H9 (cell line): ENCODE data around the gene MMS19. TPM values are rescaled to one million over a fixed set of nuclear protein-coding genes. Genes with fewer than 3 reads are reported as not detected.

Experiments
- DNase-seq: peaks from one replicate; pipeline ENCODE4 v3.0.0-alpha.2; 2017
- H2AFZ ChIP-seq: one replicate; pipeline ENCODE4 v1.6.1; 2013; ENCODE audit warnings: mild to moderate bottlenecking, low read length, control low read depth, moderate library complexity
- H2AK5ac ChIP-seq: 2 replicates; pipeline ENCODE4 v1.6.1; 2013; ENCODE audit warnings: low read length, control low read depth, mixed read lengths; ENCODE audit not compliant: insufficient read length
- H2BK120ac ChIP-seq: one replicate; pipeline ENCODE4 v1.6.1; 2013; ENCODE audit warnings: low read depth, mild to moderate bottlenecking, low read length, control low read depth, inconsistent platforms; ENCODE audit not compliant: poor library complexity, severe bottlenecking
- H2BK12ac ChIP-seq: 2 replicates; pipeline ENCODE4 v1.6.1; 2013; ENCODE audit warnings: low read length, control low read depth, mixed read lengths, low read depth; ENCODE audit not compliant: insufficient read length
- H2BK15ac ChIP-seq: 2 replicates; pipeline ENCODE4 v1.6.1; 2013; ENCODE audit warnings: low read depth, low read length, control low read depth
- H2BK20ac ChIP-seq: one replicate; pipeline ENCODE4 v1.6.1; 2013; ENCODE audit warnings: low read depth, mild to moderate bottlenecking, low read length, control low read depth, inconsistent platforms; ENCODE audit not compliant: poor library complexity, severe bottlenecking
- H2BK5ac ChIP-seq: 2 replicates; pipeline ENCODE4 v1.6.1; 2013; ENCODE audit warnings: low read length, control low read depth, mixed read lengths; ENCODE audit not compliant: insufficient read length
- H3K14ac ChIP-seq: 2 replicates; pipeline ENCODE4 v1.6.1; 2013; ENCODE audit warnings: low read length, control low read depth; ENCODE audit not compliant: insufficient read depth
- H3K18ac ChIP-seq: 2 replicates; pipeline ENCODE4 v1.6.1; 2013; ENCODE audit warnings: low read depth, mild to moderate bottlenecking, mixed read lengths, low read length, control low read depth; ENCODE audit not compliant: insufficient read length
- H3K23ac ChIP-seq: 2 replicates; pipeline ENCODE4 v1.6.1; 2013; ENCODE audit warnings: low read length, control low read depth, mixed read lengths, low read depth; ENCODE audit not compliant: insufficient read length
- H3K23me2 ChIP-seq: 2 replicates; pipeline ENCODE4 v1.6.1; 2013; ENCODE audit warnings: low read depth, mild to moderate bottlenecking, mixed read lengths, low read length, control low read depth; ENCODE audit not compliant: insufficient read length, poor library complexity, severe bottlenecking
- H3K27ac ChIP-seq: 2 replicates; pipeline ENCODE4 v1.5.1; 2013; ENCODE audit warnings: low read length, control low read depth, mixed read lengths, low read depth; ENCODE audit not compliant: insufficient read length
- H3K27me3 ChIP-seq: 2 replicates; pipeline ENCODE4 v1.6.1; 2013; ENCODE audit warnings: low read length, control low read depth, inconsistent platforms; ENCODE audit not compliant: insufficient read depth
- H3K4ac ChIP-seq: 2 replicates; pipeline ENCODE4 v1.6.1; 2013; ENCODE audit warnings: low read depth, mild to moderate bottlenecking, control low read depth, inconsistent platforms, low read length, moderate library complexity
- H3K4me1 ChIP-seq: 2 replicates; pipeline ENCODE4 v1.6.1; 2013; ENCODE audit warnings: low read length, control low read depth, inconsistent platforms; ENCODE audit not compliant: insufficient read depth
- H3K4me2 ChIP-seq: 2 replicates; pipeline ENCODE4 v1.6.1; 2013; ENCODE audit warnings: low read length, control low read depth, mixed read lengths; ENCODE audit not compliant: insufficient read length, insufficient read depth
- H3K56ac ChIP-seq: 2 replicates; pipeline ENCODE4 v1.6.1; 2013; ENCODE audit warnings: low read depth, mild to moderate bottlenecking, mixed read lengths, low read length, control low read depth; ENCODE audit not compliant: insufficient read length
- H3K79me1 ChIP-seq: 2 replicates; pipeline ENCODE4 v1.6.1; 2013; ENCODE audit warnings: low read depth, mild to moderate bottlenecking, moderate library complexity, low read length, control low read depth, inconsistent platforms; ENCODE audit not compliant: insufficient read depth, poor library complexity, severe bottlenecking
- H3K79me2 ChIP-seq: 2 replicates; pipeline ENCODE4 v1.6.1; 2013; ENCODE audit warnings: low read length, control low read depth, inconsistent platforms; ENCODE audit not compliant: insufficient read depth
- H3K9ac ChIP-seq: 2 replicates; pipeline ENCODE4 v1.6.1; 2013; ENCODE audit warnings: low read length, control low read depth, mixed read lengths; ENCODE audit not compliant: insufficient read length; ENCODE audit errors: extremely low read depth
- H3K9me3 ChIP-seq: one replicate; pipeline ENCODE4 v1.6.1; 2013; ENCODE audit warnings: low read depth, low read length, inconsistent platforms; ENCODE audit not compliant: control insufficient read depth
- H3T11ph ChIP-seq: one replicate; pipeline ENCODE4 v1.6.1; 2013; ENCODE audit warnings: mild to moderate bottlenecking, low read length, control low read depth, inconsistent platforms
- H4K20me1 ChIP-seq: one replicate; pipeline ENCODE4 v1.6.1; 2013; ENCODE audit not compliant: control insufficient read depth, insufficient read length, insufficient read depth
- H4K5ac ChIP-seq: 2 replicates; pipeline ENCODE4 v1.6.1; 2013; ENCODE audit warnings: low read depth, mild to moderate bottlenecking, mixed read lengths, low read length, control low read depth; ENCODE audit not compliant: insufficient read length
- H4K8ac ChIP-seq: replicated peaks from 2 replicates; pipeline ENCODE4 v1.6.1; 2013; ENCODE audit warnings: low read length, control low read depth, mixed read lengths, low read depth; ENCODE audit not compliant: insufficient read length
- H4K91ac ChIP-seq: 2 replicates; pipeline ENCODE4 v1.6.1; 2013; ENCODE audit warnings: low read depth, mild to moderate bottlenecking, moderate library complexity, mixed read lengths, low read length, control low read depth; ENCODE audit not compliant: insufficient read length
- H3K27ac Mint-ChIP-seq, 3 experiments: 2 replicates in 2 of 3; 3 replicates in 1 of 3; pipeline ENCODE4 v1.8.0; 2020 to 2021; ENCODE audit warnings: mixed read lengths in 3 of 3, mild to moderate bottlenecking in 1 of 3, moderate library complexity in 1 of 3
- H3K27me3 Mint-ChIP-seq: 2 replicates; pipeline ENCODE4 v1.8.0; 2021; ENCODE audit warnings: low read depth, mild to moderate bottlenecking, moderate library complexity, mixed read lengths
- H3K36me3 Mint-ChIP-seq, 3 experiments: 2 replicates in 2 of 3; 3 replicates in 1 of 3; pipeline ENCODE4 v1.8.0; 2020 to 2021; ENCODE audit warnings: low read depth in 3 of 3, mixed read lengths in 3 of 3; ENCODE audit not compliant: insufficient read depth in 1 of 3
- H3K4me1 Mint-ChIP-seq, 2 experiments: 2 replicates each; pipeline ENCODE4 v1.8.0; 2020; ENCODE audit warnings: mixed read lengths in 2 of 2
- H3K4me3 Mint-ChIP-seq, 2 experiments: 2 replicates in 1 of 2; 3 replicates in 1 of 2; pipeline ENCODE4 v1.8.0; 2020 to 2021; ENCODE audit warnings: mild to moderate bottlenecking in 2 of 2, mixed read lengths in 2 of 2, moderate library complexity in 1 of 2
- H3K9me3 Mint-ChIP-seq, 2 experiments: 2 replicates in 1 of 2; 3 replicates in 1 of 2; pipeline ENCODE4 v1.8.0; 2020; ENCODE audit warnings: mild to moderate bottlenecking in 2 of 2, mixed read lengths in 2 of 2, moderate library complexity in 1 of 2
- CTCF ChIP-seq: fragments of 200-600 bp; sonication (generic); conservative IDR thresholded peaks from 3 replicates; pipeline ENCODE4 v1.8.0; 2021; ENCODE audit warnings: antibody characterized with exemption, mild to moderate bottlenecking
- WGBS: extraction: QIAGEN DNeasy Blood & Tissue Kit; methylation state at CpG from one replicate; pipeline ENCODE4 v1.1.7; 2013; ENCODE audit warnings: missing lambda C conversion rate, low lambda C conversion rate, mixed read lengths; ENCODE audit not compliant: insufficient read length; ENCODE audit errors: extremely low coverage; 5-methylcytosine and 5-hydroxymethylcytosine counted together
- total RNA-seq: library from RNA; stranded (reverse); gene quantifications from 2 replicates; pipeline ENCODE4 v1.2.1, GENCODE V29; 2021

MMS19 gene
- total RNA-seq, 1 experiment from 2014 or later: 102 TPM

GRCh38 chr10:97481071-97481470 lies 17.2 kb downstream of the MMS19 start:
- Histone ChIP-seq H3K4ac (no peak overlapping the region), H3T11ph (no peak overlapping the region), H2BK5ac (no peak overlapping the region), H3K23ac (no peak overlapping the region), H3K9ac (no peak overlapping the region), H3K23me2 (no peaks in the 10 kb centered on the region), H4K8ac (no peak overlapping the region), H3K56ac (no peak overlapping the region), H3K79me1 (peaks cover 6% of the 10 kb centered on the region), H2BK15ac (no peak overlapping the region), H2BK12ac (no peak overlapping the region), H4K20me1 (no peaks in the 10 kb centered on the region), H3K27ac (peak overlapping the region; percentile 14), H4K91ac (no peak overlapping the region), H3K79me2 (no peaks in the 10 kb centered on the region; the same call in 1 of the 2 replicates), H3K4me1 (peaks cover 4% of the 10 kb centered on the region; the same call in 1 of the 2 replicates), H2AK5ac (no peak overlapping the region), H3K9me3 (no peaks in the 10 kb centered on the region), H3K27me3 (no peaks in the 10 kb centered on the region), H3K4me2 (no peak overlapping the region), H4K5ac (no peak overlapping the region), H3K18ac (no peak overlapping the region), H2BK120ac (no peak overlapping the region), H2AFZ (no peak overlapping the region), H2BK20ac (no peak overlapping the region), H3K14ac (no peak overlapping the region)
- no peak for DNase-seq
- peak overlapping the region; percentile 89 to 98 (median 94); a peak in 5 of 7 replicates for H3K27ac Mint-ChIP-seq
- H3K9me3 Mint-ChIP-seq: no peaks in the 10 kb centered on the region
- H3K27me3 Mint-ChIP-seq: no peaks in the 10 kb centered on the region
- peaks cover 18 to 46% (median 44%) of the 10 kb centered on the region in 3 experiments; a peak in 6 of 7 replicates for H3K36me3 Mint-ChIP-seq
- peaks cover 20 to 23% of the 10 kb centered on the region in 2 experiments for H3K4me1 Mint-ChIP-seq
- TF ChIP-seq CTCF: no peak
- no peak overlapping the region for H3K4me3 Mint-ChIP-seq
- no CpG with 5 or more reads among the region's 4 CpGs for WGBS
